HG02870 (cell line): ENCODE results near the gene BDH1.

Source experiments
- ATAC-seq: cut with Tn5 transposase; IDR thresholded peaks from one replicate; pipeline ENCODE4 v1.9.1; 2021; ENCODE audit warnings: mild to moderate bottlenecking, moderate library complexity; ENCODE audit not compliant: unreplicated experiment

BDH1 gene

GRCh38 chr3:197465197-197465995, 90.4 kb downstream of the BDH1 start:
- no peak for ATAC-seq

- no peak for ATAC-seq
These were observed 91.0 kb downstream of the BDH1 start for GRCh38 chr3:197464794-197465193.

GRCh38 chr3:197463279-197463678, 92.5 kb downstream of the BDH1 start:
- ATAC-seq = no peak

GRCh38 chr3:197462808-197463207, 93.0 kb downstream of the BDH1 start:
- no peak for ATAC-seq

- ATAC-seq = no peak
These were observed 95.1 kb downstream of the BDH1 start for GRCh38 chr3:197460639-197461038.

- ATAC-seq = no peak
These were observed 95.8 kb downstream of the BDH1 start for GRCh38 chr3:197460002-197460401.
